ENCODE measurements around the gene TRUB1.

Gene TRUB1

GRCh38 chr10:115026056-115026745 lies 88.2 kb downstream of the TRUB1 start:
- H3F3A ChIP-seq (ENCODE audit: control insufficient read depth, insufficient read depth), result no peaks in the 10 kb centered on the region
- no peak overlapping the region for H3K4me2 ChIP-seq (ENCODE audit: low read length)
- H3K4me1 ChIP-seq (ENCODE audit: control insufficient read depth, low read length), result no peaks in the 10 kb centered on the region
- H3K4me3 ChIP-seq (ENCODE audit: low read length), result no peak overlapping the region
- no peaks in the 10 kb centered on the region for H3K79me2 ChIP-seq (ENCODE audit: control insufficient read depth, low read length)
- H3K27me3 ChIP-seq (ENCODE audit: control insufficient read depth, low read length), result no peaks in the 10 kb centered on the region
- no peak for TF ChIP-seq EZH2phosphoT487 (IDR thresholded peaks at IDR 0.05; ENCODE audit: borderline replicate concordance, low read length)
- no peak overlapping the region for H3K27ac ChIP-seq (ENCODE audit: low read depth, low read length)
- no peaks in the 10 kb centered on the region for H4K20me1 ChIP-seq (ENCODE audit: control insufficient read depth, insufficient read depth, low read depth, low read length)
- no peaks in the 10 kb centered on the region for H3K36me3 ChIP-seq (ENCODE audit: control insufficient read depth, low read length)
- H3K9me3 ChIP-seq (ENCODE audit: control insufficient read depth, insufficient read depth, low read length), result no peaks in the 10 kb centered on the region
- H3K9me2 ChIP-seq (replicated peaks; ENCODE audit: control insufficient read depth, low read length), result no peaks in the 10 kb centered on the region

DNA sequence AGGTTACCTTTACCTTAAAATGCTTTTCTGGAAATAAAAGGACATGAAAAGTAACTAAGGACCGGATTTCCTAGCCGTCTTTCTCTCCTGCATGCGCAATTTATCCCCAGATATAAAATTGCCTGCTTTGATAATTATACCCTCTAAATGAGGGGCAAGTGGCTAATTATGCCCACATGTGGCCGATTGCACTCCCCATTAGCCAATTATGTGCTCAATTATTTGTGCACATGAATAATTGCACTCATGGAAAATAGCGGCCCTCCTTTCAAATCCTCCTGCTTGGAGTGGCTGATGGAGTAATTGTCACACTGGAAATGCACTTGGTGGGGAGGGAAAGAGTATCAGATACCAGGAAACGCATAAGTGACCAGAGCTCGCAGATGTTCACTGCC lies 88.7 kb downstream of the TRUB1 start:
- no peak overlapping the region for H3K4me2 ChIP-seq (ENCODE audit: low read length)
- H3F3A ChIP-seq (ENCODE audit: control insufficient read depth, insufficient read depth), result no peaks in the 10 kb centered on the region
- H3K4me3 ChIP-seq (ENCODE audit: low read length), result no peak overlapping the region
- H3K4me1 ChIP-seq (ENCODE audit: control insufficient read depth, low read length), result no peaks in the 10 kb centered on the region
- no peak for TF ChIP-seq EZH2phosphoT487 (IDR thresholded peaks at IDR 0.05; ENCODE audit: borderline replicate concordance, low read length)
- no peak for TF ChIP-seq CTCF (IDR thresholded peaks at IDR 0.05; ENCODE audit: low read depth, low read length, poor library complexity, severe bottlenecking)
- no peaks in the 10 kb centered on the region for H3K79me2 ChIP-seq (ENCODE audit: control insufficient read depth, low read length)
- H3K36me3 ChIP-seq (ENCODE audit: control insufficient read depth, low read length), result no peaks in the 10 kb centered on the region
- no peaks in the 10 kb centered on the region for H3K27me3 ChIP-seq (ENCODE audit: control insufficient read depth, low read length)
- H4K20me1 ChIP-seq (ENCODE audit: control insufficient read depth, insufficient read depth, low read depth, low read length), result no peaks in the 10 kb centered on the region
- H3K9me3 ChIP-seq (ENCODE audit: control insufficient read depth, insufficient read depth, low read length), result no peaks in the 10 kb centered on the region
- no peaks in the 10 kb centered on the region for H3K9me2 ChIP-seq (replicated peaks; ENCODE audit: control insufficient read depth, low read length)
- no peak overlapping the region for H3K27ac ChIP-seq (ENCODE audit: low read depth, low read length)
